ENCODE measurements around the gene TMEM147.

The TMEM147 gene

DNA sequence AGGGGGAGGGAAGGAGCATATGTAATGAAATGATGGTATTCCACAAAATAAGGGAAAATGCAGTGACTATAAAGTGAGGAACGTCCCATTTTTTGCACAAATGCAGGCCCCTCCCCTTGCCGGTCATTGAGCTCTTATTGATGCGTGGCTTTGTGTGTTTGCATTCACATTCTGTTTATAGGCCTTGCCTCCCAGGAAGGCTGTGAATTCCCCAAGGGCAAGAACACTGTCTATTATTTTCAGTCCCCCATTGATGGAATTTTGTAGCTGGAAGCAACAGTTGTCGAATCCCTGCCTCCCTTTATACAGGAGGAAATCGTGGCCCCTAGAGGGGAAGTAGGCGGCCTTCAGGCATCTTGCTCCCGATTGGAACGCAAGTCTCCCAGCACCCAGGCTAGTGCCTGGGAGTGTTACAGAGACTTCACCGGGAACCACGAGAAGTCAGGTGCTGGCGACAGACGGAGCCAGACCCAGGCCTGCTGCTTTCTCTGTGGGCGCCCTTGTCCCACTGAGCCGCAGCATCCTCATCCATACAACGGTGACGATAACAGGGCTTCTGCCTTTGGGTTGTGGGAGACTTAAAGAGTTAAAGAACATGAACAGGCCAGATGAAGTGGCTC, 24.2 kb upstream of the TMEM147 start:
- DNase-seq, result no peak

DNA sequence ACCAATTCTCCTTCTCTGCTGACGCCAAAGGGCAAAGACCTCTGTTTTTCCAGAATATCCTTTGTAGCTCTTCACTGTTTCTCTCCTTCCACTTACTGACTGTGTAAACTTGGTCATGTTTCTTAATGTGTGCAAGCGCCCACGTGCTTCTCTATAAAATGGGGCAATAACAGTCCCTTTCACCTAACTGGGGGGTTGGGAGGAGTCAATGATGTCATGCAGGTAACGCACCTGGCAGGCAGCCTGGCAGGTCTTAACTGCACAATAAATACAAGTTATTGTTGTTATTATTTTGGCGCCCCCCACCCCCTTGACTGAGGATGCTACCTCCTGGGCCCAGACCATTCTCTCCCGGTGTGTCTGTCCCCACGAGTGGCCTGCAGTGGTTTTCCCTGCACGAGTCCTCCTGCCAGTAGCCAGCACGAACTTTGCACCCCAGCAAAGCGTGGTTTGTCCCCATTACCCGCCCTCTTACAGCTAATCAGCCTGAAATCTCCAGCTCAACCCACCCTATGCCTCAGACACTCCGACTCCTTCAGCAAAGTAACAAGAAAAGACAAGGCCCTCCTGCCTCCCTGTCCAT, 22.6 kb upstream of the TMEM147 start:
- no peak for DNase-seq

DNA sequence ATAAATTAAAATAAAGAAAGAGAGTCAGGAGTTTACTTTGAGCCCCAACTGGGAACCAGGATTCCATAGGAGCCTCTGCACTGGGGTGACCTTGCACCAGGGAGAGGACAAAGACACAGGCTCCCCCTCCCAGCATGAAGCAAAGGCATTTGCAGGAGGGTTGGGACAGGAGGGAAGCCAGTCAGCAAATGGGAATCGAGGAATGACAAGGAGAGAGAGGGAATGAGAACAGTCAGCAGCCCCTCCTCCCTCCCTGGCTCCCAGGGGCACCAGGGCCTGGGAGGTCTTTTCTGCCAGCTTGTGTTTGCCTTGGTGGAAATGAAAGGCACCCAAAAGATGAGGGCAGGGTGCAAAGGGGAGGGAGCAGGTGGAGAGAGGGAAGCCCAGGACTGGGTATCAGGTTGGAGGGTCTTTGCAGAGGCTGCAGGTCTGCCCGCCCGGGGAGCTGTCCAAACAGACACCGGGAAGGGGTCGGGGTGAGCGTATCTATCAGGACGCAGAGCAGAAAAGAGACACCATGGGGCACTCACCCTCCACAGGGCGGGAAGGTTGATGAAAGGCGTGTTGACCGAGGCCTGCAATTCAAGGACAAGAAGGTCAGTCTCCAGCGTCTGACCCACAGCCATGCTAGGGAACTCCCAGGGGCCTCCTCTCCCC, 21.1 kb upstream of the TMEM147 start:
- no peak for DNase-seq

DNA sequence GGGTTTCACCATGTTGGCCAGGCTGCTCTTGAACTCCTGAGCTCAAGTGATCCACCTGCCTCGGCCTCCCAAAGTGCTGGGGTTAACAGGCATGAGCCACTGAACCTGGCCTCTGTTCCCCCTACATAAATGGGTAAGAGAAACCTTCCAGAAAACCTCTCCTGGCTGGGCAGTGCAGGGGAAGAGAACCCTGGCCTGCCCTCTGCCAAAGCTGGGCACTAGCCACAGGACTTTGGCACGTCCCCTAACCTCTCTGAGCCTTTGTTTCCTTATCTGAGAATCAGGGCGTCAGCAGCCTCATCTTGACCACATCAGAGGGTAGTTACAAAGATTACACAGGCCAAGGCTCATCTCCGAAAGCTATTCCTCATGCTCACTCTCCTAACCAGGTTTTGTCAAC, 19.6 kb upstream of the TMEM147 start:
- no peak for DNase-seq

DNA sequence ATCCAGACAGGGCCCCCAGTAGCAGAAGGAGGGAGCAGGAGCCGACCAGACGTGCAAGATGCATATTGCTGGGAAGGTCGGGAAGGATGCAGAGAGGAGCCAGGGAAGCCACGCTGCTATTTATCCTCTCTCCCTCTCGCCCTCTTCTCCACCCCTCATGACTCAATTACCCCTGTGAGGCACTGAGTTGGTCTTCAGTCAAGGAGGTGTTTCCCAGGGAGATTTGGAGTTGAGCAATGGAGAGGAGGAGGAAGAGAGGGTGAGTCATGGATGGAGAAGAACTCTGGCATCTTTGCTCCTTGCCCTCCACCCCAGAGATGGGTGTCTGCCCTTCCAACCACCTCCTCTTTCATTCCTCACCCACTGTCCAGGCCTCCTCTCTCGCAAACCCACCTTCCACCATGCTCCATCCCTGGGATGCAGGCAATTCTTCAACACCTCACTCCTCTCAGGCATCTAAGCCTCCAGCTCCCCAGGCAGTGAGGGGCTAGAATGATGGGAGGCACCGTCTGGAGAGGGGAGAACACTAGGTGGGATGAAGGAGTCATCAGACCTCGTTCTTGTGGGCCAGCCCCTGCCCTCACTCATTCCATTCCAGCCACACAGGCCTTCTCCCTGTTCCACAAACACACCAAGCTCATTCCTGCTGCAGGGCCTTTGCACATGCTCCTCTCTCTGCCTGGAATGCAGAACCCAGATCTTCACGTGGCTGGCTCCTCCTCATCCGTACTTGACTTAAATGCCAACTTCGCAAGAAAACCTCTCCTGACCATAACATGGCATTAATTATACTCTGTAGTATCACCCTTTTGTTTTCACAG, 17.0 kb upstream of the TMEM147 start, which contains the start of gene SBSN:
Gene SBSN (minus strand): TSS at position 94 of the 821 bp plus-strand sequence. CDS start 30 bp downstream, at position 64.
- DNase-seq, result no peak

DNA sequence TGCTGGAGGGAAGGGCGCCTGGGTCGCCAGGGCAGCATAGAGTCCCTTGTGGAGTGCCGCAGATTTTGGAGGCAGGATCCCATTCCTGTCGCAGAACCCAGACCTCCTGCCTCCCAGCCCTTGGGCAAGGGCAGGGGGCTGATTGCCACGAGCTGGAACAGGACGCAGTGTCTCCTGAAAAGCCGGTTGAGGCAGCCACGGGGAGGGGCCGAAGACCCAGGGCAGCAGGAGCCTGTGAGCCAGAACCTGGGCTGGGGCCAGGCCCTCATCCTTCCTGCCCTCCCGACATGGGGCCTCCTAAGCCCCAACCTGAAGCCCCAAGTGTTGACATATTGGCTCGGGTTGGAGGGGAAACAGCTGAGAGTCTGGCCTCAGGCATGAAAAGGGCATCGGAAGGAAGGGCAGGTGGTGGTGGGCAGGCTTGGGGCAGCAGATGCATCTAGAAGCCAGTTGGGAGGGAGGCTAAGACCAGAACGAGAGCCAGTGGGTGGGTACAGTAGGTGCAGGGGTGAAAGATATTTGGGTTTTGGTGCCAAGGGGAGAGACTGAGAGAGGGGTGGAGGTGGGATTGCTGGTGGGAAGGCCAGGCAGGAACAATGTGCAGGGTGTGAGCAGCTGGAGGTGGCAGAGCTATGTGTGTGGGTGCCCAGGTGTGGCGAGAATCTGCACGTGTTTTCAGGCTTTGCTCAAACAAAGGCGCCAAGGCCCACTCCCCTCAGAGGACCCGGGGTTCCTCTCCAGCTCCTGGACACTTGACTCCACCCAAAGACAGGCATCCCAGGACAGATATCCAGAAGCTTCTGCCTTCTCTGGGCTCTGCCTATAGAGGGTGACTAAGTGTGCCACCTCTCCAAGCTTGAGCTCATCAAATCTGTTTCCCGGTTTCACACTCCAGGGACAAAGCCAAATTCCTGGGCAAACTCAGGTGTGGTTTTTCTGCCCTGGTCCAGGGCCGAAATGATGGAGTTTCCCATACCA, 15.9 kb upstream of the TMEM147 start:
- DNase-seq, result no peak

DNA sequence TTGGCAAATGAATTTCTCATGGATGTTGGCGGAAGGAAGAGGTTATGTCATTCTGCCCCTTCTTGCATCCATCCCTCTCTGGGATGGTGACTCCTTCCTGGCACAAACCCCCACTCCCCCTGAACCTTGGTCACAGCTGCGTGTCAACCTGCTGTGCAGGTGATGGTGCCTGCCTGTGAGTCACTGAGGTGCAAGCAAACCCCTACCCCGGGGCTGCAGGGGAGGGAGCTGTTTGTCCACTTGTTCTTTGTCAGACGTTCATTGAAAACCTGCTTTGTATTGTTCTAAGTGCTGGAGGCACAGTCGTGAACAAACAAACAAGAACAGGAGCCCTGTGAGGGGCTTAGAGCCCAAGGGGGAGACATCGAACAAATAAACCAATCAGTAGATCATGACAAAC, 14.1 kb upstream of the TMEM147 start:
- DNase-seq, result no peak

DNA sequence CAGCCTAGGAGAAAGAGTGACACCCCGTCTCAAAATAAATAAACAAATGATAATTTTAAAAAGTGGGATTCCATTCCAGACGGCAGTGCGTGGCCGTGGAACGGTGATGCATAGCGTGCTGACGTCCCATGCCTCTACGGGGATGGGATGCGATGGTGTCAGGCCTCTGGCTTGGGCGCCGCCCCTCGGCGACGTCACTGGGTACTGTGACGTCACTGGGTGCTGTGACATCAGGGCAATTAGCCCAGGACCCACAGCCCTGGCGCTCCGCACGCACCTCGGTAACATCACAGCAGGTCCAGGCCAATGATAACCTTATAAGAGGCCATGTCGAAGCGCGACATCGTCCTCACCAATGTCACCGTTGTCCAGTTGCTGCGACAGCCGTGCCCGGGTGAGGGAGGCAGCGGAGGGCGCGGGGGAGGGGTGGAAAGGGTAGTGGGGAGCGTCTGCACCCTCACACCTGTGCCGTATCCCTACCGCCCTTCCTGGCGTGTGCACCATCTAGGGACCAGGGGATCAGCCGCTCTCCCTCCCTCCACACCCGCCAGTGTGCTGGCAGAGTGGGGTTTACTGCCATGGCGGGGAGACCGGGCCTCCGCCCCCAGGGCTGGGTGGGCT, 12.1 kb upstream of the TMEM147 start, which contains the start of gene GAPDHS:
Gene GAPDHS (plus strand): TSS at position 256 of the 621 bp plus-strand sequence. CDS start 72 bp downstream, at position 328.
- no peak for DNase-seq

DNA sequence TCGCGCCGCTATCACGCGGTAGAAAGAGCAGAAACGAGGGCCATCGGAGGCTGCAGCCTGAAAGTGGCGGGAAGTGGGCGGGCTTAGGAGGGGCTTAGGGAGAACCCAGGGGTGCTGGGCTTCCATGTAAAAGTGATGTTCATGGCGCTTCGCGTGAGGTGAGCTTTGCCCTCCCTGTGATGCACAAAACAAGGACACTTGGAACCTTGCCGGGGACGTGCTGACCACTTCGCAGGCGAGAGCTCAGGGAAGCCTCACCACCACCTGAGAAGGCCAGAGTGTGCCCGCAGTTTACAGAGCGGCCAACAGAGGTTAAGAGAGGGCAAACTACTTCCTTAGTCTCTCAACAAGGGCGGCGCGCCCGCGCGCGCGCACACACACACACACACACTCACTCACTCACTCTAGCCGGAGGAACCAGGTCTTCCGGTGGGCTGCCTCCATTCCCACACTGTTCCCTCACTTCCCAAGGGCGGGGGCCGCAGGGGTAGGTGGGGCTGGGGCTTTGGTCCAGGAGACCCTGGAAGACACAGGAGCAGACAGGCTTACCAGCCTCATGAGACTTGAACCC, 11.5 kb upstream of the TMEM147 start:
- DNase-seq, result no peak

DNA sequence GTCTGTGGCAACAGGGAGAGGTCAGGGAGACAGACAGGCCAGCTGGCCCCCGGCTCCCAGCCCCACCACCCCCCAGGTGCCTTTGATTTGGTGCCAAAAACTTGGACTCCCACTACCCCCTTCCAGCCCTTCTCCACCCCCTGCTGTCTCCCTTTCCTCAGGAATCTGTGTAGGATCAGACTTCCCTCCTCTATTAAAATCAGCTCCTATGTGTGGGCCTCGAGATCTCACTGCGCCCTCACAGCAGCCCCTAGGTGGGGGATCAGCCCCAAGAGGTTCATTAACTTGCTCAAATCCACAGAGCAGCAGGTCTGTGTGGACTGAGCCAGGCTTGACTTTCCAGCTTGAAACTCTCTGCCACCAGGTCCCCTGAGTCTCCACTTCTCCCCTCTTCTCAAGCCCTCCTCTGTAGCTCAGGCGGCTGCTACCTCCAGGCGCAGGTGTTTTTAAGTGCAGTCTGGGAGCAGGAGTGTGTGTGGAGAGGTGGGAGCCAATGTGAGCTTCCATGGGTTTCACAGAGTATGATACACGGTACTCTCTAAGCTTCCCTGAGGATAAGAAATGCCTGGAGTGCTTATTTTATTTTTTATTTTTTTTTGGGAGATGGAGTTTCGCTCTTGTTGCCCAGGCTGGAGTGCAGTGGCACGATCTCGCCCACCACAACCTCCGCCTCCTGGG, 10.5 kb upstream of the TMEM147 start:
- no peak for DNase-seq

DNA sequence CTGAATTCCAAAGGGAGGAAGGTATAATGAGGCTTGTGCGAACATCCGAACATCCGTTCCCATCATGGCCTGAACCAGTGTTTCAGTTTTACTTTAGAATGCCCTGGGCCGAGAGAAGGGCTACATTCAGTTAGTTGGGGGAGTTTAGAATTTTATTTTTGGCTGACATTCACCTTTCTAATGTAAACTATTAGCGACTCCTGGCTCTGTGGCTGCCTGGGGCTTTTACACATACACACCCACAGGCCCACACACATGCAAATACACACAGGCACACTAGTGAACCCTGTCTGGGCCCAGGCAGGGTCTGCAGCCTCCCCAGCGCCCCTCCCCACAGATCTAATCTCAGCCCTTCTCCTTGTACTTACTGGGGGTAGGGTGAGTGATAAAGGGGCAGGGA, 6.1 kb upstream of the TMEM147 start:
- DNase-seq, result no peak

DNA sequence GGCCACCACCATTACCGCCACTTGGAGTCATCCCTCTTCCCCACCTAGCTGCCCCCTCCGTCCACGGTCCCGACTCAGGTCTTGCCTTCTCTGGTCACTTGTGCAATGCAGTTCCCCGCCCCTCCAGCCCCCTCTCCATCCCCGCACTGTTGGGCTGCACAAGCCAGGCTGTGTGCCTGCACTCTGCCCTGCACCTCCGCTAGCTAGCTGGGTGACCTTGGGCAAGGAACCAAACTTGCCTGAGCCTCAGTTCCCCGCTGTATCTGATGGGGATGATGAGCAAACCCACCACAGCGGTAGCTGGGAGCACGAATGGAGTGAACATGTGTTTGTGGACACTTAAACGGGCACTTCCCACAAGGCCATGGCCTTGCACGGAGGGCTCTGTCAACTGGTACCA, 5.6 kb upstream of the TMEM147 start:
- no peak for DNase-seq

DNA sequence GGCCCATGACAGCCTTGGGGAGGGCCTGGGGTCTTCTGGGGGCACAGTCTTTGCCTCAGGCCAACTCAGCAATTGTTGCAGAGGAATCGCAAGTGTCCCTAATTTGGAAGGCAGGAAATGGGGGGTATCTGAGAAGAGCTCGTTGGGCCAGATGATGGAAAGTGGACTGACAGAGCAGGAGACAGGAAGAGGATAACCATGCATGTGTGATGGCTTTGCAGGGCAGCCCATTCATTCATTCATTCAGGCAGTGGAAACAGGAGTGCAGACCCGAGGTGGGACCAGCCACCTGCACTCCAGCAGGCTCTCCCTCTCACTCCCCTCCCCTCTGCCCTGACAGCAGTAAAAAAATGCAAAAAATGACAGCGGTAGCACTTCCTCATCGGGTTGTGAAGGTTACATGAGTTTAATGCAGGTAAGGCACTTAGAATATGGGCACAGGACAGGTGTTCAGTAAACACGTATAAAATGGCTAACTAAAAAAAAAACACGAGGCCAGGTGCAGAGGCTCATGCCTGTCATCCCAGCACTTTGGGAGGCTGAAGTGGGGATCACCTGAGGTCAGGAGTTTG, 5.0 kb upstream of the TMEM147 start:
- DNase-seq, result no peak

DNA sequence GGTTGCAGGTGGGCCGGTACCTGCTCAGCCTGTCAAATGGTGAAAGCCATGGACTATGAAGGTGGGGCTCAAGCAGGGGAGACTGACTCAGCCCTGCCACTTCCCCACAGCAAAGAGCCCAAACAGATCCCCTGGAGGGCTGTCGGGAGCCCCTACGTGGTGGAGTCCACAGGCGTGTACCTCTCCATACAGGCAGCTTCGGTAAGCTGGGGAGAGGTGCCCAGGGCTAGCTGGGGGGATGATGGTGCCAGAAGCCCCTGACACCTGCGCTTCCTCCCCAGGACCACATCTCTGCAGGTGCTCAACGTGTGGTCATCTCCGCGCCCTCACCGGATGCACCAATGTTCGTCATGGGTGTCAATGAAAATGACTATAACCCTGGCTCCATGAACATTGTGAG, 3.2 kb upstream of the TMEM147 start:
- DNase-seq, result no peak

DNA sequence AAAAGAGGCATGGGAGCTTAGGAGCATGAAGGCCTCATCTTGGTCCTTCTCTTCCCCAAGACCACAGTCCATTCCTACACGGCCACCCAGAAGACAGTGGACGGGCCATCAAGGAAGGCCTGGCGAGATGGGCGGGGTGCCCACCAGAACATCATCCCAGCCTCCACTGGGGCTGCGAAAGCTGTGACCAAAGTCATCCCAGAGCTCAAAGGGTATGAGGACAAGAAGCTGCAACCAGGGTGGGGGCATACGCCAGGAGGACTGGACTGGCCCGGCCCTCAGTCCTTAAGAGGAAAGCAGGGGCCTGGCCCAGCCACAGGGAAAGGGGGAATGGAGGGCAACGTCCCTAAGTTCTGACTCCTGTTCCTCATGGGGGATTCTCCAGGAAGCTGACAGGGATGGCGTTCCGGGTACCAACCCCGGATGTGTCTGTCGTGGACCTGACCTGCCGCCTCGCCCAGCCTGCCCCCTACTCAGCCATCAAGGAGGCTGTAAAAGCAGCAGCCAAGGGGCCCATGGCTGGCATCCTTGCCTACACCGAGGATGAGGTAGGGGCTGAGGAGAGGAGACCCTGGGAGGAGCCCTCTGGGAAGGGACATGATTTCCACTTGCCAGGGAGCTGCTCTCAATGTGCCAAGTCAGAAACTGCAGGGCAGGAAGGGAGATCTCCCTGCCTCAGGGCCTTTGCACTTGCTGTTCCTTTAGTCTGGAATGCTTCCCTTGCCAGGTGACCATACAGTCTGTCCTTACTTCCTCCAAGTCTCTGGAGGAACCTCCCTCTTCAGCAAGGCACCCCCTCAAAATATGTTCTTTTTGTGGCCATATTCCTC, 1.9 kb upstream of the TMEM147 start:
- DNase-seq, result no peak

DNA sequence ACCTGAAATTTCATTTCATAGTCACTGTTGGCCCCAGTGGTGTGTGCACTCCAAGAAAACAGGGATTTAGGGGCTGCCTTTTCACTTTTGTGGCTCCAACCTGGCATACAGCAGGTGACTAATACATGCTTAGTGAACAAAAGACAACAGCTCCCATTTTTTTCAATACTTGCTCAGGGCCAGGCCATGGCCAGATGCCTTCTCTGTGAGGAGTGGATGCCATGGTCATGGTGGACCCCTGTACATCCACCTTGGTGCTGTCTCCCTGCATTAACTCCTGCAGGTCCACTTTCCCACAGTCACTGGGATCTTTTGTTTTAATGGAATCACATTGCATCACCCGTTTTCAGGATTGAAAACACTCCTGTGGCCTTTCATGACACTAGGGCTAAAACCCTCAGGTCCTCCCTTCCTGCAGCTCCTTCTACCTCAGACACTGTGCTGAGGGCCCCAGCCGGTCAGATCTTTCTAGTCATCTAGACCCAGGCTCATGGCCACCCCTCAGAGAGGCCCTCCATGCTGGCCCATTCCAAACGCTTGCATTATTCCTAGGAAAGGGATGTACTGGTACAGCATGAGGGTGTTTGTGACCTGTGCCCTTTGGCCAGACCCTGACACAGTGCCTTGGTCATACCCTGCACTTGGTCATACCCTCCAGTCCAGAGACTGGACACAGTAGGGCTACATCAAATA, 1.2 kb upstream of the TMEM147 start:
- no peak for DNase-seq

DNA sequence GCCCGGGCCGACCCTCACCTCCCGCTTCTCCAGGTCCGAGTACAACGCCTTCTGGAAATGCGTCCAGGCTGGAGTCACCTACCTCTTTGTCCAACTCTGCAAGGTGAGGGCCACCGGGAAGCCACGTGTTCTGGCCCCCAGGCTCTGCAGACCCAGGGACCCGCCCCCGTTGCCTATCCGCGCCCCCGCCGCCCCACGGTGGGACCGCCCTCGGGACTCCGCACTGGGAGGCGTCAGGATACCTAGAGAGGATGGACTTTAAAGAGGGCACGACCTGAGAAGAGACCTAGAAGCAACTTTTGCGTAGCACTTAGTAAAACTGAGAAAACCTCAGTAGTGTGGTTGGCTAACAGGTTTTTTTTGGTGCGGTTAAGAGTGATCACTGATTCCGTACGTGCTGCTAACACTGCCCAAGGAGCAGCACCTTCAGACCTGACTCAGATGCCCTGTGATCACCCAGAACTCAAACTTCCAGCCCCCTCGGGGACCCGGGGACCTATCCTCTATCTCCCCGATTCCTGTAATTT, 492 bp downstream of the TMEM147 start:
- DNase-seq, result peak; percentile 41

DNA sequence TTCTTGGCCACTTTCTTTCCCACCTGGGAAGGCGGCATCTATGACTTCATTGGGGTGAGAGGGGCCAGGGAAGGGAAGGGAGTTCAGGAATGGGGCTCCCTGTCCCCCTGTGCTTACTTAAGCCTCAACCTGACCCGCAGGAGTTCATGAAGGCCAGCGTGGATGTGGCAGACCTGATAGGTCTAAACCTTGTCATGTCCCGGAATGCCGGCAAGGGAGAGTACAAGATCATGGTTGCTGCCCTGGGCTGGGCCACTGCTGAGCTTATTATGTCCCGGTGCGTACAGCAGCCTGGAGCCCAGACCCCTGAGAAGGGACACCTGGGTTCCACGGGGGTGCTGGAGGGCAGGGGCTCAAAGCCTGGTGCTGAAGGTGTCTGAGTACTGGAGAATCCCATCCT, 1.1 kb downstream of the TMEM147 start:
- DNase-seq, result no peak

All from NCI-H510A (cell line).